GM12873 (cell line): ENCODE data around the gene SNX8.

ENCODE experiments used
- CTCF ChIP-seq: IDR thresholded peaks from 2 replicates; pipeline ENCODE4 v1.5.1; 2012; ENCODE audit warnings: low read depth, mild to moderate bottlenecking, moderate library complexity, low read length, control low read depth; ENCODE audit not compliant: insufficient read depth; ENCODE audit errors: missing control alignments

Gene SNX8

GRCh38 chr7:2316578-2316977 lies 2.3 kb upstream of the SNX8 start:
- no peak for TF ChIP-seq CTCF

GRCh38 chr7:2315787-2316186 lies 1.5 kb upstream of the SNX8 start:
- TF ChIP-seq CTCF, result no peak

- no peak for TF ChIP-seq CTCF
These were observed 612 bp downstream of the SNX8 start for GRCh38 chr7:2313450-2314208.

- TF ChIP-seq CTCF, result no peak
These were observed 1.8 kb downstream of the SNX8 start for GRCh38 chr7:2312267-2312929.

GRCh38 chr7:2309889-2310331 lies 4.3 kb downstream of the SNX8 start:
- TF ChIP-seq CTCF, result no peak

- no peak for TF ChIP-seq CTCF
These were observed 6.5 kb downstream of the SNX8 start for GRCh38 chr7:2307690-2308107.

GRCh38 chr7:2306688-2307087 lies 7.6 kb downstream of the SNX8 start:
- no peak for TF ChIP-seq CTCF
